GM19043 (cell line): ENCODE results near the gene SLC27A3.
"Not testable (repeated sequence)": the region's sequence is repeated elsewhere in the genome, so short reads cannot be mapped to it uniquely, and the experiment has no call there.

Experiments
- ATAC-seq: cut with Tn5 transposase; IDR thresholded peaks from one replicate; pipeline ENCODE4 v1.9.1; 2021; ENCODE audit warnings: low read depth; ENCODE audit not compliant: unreplicated experiment

Gene SLC27A3

DNA sequence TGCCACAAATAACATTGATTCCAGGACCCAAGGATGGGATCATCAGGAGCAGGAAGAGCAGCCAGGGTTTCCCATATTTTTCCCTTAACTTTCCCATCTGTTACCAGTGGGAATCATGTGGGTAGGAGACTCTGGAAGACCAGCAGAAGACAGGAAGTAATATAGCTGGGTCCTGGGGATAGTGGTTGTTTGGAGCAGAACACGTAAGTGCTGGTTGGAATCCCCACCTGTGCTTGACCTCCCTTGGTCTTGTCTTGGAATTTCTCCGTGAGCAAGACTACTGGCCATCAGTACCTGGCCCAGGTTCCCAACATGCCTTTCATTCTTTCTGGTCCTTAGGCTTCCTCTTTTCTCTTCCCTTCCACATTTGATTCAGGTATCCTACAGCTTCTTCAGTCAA lies 20.9 kb upstream of the SLC27A3 start:
- ATAC-seq, result no peak

DNA sequence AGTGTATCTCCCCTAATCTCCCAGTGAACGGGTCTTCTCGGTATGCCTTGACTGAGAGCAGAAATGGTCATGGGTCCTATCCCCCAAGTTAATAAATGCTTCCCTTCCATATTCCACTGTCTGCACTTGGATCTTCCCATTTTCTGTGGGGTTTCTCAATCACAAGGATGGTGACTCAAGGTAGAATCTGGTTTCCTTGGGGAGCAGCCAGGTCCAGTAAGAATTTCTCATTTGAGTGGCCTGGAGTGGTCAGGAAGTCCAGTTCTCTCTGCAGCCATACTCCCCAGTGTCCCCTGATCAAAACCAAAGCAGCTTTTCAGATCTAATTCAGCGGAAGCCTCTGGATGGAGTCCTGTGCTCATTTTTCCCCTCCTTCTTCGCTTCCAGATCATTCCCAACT lies 14.8 kb upstream of the SLC27A3 start:
- ATAC-seq, result no peak

DNA sequence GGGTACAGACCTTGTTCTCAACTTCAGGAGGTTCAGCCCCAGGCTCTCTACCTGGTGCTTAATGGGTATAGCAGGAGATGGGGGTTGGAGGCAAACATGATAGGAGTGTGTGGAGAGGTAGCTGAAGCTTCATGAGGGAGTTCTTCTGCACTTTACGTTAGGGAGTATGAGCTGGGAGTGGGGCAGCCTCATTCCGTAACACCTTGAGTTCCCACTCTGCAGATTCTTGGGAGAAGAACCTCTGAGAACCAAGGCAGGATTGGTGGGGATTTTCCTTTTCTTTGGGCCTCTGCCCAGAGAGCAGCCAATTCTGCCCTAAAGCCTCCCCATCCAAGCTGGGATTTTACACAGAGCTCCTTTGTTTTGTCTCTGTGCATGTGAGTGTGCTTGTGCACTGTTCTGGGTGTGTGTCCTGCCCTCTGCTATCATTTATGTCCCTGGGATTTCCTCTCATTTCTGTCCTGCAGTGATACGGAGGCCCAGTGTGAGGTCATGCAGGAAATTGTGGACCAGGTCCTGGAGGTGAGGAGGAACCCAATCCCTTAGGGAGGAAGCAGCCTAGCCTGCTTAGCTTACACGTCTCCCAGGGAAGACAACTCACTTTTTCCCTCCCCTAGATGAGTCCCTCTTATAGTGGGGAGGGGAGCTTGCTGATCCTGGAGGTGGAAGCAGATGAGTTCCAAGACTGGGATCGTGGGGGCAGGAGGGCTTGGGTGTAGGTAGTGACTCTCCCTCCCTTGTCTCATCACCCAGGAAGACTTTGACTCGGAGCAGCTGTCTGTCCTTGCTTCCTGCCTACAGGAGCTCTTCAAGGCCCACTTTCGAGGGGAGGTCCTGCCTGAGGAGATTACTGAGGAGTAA lies 11.6 kb upstream of the SLC27A3 start:
- no peak for ATAC-seq

DNA sequence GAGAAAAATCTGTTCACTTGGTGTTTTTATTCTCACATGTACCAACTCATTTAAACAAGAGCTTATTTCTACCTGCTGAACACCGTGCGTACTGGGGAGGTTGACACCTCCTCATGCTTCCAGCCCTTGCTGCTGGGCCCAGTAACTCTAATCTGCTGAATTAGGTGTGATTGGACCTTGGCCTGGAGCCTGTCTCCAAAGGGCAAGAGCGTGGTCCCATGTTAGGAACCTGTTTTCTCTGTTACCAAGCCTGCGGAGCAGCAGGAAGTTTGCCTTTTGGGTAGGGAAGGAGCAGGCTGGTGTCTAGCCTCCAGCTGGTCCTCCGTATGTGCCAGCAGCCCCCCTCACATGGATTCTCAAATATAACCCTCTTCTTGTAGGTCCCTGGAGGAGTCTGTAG lies 10.9 kb upstream of the SLC27A3 start:
- no peak for ATAC-seq

DNA sequence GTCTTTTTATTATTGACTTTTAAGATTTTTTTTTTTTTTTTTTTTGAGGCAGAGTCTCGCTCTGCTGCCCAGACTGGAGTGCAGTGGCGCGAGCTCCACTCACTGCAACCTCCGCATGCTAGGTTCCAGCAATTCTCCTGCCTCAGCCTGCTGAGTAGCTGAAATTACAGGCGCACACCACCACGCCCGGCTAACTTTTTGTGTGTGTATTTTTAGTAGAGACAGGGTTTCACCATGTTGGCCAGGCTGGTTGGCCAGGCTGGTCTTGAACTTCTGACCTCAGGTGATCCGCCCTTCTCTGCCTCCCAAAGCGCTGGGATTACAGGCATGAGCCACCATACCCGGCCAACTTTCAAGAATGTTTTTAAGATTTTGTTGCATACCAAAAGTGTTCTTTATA lies 8.5 kb upstream of the SLC27A3 start:
- not testable (repeated sequence) for ATAC-seq

DNA sequence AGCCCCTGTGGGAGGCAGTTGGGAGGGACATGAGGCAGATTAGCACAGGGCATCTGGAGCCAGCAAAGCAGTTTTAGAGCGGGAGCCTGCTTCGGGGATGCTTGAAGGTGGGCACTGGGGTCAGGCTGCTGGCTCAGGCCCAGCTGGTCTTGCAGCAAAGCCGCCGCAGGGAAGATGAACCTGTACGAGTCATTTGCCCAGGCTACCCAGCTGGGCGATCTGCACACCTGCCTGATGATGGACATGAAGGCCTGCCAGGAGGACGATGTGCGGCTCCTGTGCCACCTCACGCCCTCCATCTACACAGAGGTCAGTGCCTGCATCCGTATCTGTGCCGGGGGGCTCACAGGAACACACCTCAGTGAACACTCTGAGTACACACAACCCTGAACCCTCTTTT lies 7.7 kb upstream of the SLC27A3 start:
- ATAC-seq, result no peak

DNA sequence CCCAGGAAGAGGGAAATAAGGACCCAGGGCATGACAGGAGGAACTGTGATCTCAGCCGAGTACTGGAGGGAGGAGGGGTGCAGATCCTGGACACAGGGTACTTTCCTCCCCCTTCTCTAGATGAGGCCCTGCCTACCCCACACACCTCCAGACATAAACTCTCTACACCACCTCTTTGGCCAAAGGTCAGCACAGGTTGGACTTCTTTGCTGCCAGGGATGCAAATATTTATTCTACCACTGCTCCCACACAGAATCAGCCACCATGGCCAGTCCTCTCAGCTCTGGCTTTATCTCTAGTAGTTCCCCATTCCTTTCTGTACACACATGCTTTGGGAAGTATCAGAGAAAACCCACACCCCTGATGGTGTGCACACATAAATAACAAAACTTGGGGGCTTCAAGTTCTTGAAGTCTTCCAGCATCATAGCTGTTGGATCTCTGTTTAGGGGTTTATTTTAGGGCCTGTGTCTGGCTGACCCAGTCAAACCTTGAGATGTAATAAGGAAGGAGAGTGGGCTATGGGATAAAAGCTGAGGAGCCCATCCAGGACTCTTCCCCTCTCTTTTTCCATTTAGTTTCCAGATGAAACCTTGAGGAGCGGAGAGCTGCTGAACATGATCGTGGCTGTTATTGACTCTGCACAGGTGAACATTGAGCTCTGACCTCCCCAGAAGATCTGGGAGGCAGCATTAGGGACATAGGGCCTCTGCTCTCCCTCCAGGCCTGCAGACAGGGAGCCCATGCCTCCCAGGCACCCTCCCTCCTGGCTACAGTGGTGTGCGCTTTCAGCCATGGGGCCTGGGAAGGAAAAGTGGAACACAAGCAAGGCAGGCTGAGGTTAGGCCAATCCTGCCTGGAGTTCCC lies 6.7 kb upstream of the SLC27A3 start:
- no peak for ATAC-seq

DNA sequence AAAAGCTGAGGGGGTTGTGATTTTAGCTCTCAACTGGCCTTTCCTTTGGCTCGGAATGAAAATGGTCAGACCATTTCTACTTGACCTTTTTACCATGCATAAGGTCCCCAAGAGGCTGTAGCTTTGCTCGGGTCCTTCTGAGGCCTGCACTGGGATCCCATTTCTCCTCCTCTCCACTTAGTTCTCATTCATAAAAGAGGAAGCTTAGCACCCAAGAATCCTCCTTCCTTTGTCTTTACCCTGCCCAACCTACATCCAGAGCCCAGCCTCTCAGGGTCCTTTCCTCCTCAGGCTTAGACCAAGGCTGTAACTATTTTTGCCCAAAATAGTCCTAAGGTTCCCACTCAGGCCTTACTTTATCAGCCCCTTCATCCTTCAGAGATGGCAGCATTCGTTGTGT lies 6.0 kb upstream of the SLC27A3 start:
- ATAC-seq, result no peak

DNA sequence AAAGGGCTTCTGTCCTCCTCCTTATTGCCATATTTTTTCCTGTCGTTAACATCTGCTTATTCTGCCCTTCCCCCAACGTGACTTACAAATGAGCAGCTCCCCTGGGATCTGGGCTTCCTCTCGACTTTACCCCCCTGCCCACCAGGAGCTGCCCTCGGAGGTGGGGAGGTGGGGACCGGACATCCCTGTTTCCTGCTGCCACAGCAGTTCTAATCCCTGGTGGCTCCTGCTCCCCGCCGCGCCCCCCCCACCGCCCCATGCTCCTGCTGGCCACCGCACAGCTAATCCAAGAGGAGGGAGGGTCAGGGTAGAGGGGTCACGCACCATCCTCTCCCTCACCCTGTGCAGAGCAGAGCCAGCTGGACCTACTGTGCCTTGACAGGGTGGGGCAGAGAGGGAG lies 4.4 kb upstream of the SLC27A3 start:
- no peak for ATAC-seq

DNA sequence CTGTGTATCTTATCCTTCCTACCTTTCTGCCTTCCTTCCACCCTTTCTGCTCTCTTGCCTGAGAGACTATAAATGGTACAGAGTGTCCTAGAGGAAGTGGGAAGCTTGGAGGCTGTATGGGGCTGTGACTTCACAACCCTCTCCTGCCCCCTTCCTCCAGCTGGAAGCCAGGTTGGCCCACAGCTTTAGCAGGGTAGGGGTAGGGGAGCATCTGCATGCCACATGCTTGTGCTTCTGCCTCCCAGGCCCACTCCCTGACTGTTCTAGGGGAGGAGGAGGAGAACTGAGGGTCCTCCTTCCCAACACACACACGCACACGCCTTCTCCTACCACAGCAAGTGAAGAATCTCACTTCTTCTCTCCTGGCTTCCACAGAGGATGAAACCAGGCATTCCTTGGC lies 3.9 kb upstream of the SLC27A3 start:
- ATAC-seq, result no peak

DNA sequence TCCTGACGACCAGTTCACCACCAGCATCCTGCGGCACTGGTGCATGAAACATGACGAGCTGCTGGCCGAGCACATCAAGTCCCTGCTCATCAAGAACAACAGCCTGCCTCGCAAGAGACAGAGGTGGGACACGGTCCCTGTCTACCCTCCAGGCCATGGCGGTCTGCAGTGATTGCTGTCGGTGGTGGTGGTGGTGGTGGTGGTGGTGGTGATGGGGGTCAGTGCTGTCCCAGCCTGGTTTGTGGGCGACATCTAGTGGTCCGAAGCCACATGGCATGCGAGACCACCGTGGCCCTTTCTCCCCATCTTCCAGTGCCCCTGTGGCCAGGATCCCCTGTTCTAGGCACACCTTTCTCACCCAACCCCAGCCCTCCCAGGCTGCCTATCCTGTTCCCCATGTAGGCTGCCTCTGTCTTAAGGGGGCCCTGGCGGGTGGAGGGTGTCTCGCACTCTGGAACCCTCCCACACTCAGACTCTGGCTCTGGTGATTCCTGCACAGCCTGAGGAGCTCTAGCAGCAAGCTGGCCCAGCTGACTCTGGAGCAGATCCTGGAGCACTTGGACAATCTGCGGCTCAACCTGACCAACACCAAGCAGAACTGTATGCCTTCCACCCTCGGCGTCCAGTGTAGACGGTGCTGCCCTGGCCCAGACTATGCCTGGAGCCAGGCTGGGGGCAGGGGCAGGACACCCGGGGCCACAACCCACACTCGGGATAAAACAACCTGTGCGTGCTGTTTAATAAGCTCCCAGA lies 3.2 kb upstream of the SLC27A3 start:
- no peak for ATAC-seq

DNA sequence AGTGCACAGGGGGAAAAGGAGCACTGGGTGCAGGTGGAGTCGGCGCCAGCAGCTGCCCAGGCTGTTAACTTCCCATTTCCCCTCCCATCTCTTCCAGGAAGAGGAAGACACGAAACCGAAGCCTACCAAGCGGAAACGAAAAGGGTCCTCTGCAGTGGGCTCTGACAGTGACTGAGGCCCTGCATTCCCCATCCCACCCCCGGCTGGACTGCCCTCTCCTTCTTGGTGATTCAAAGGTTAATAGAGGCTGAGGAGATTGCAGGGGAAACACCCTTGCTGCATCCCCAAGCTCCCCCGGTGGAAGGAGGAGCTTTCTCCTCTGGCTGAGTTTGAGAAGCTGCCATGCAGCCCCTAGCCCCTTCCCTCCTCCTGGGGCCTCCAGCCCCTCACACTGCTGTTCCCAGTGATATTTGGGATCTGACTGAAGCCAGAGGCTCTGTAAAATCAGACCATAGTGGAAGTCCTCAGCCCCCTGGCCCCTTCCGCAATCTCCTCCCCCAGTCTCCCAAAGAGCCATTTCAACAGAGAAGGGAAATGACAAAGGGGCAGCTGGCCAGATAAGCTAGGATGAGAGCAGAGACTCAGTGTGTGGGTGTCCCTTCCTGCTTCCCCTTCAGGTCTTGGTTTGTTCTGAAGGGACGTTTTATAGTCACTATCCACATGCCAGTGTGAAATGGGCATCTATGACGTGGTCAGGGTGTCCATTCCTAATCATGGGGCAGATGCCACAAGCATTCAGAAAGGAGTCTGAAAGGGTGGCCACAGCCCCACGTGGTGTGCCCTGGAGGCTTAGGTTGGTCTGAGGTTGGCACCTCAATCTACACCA lies 1.9 kb upstream of the SLC27A3 start:
- ATAC-seq, result no peak

DNA sequence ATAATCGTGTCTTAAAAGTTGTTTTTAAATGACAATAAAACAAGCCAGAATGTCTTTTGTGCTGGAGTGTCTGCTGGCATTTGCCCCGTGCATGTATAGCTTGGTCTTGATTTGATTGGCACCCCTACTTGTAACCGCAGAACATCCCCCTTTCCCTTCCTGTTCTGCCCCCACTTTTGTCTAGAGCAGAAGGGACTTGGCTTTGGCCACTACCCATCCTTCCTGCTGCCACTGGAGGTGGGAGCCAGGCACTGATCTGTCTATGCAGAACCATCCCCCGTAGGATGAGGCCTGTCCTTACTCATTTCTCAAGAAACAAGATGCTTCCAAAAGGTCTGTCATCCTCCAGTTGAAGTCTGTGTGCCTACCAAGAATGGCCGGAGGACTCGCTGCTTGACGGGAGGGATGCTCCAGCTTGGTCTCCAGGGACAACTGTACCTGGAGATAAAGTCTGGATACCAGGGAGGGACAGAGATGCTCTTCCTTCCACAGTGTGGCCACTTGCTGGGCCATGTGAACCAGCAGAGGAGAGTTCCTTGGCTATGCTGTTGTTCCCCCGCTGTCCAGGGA lies 1.1 kb upstream of the SLC27A3 start:
- ATAC-seq, result no peak

DNA sequence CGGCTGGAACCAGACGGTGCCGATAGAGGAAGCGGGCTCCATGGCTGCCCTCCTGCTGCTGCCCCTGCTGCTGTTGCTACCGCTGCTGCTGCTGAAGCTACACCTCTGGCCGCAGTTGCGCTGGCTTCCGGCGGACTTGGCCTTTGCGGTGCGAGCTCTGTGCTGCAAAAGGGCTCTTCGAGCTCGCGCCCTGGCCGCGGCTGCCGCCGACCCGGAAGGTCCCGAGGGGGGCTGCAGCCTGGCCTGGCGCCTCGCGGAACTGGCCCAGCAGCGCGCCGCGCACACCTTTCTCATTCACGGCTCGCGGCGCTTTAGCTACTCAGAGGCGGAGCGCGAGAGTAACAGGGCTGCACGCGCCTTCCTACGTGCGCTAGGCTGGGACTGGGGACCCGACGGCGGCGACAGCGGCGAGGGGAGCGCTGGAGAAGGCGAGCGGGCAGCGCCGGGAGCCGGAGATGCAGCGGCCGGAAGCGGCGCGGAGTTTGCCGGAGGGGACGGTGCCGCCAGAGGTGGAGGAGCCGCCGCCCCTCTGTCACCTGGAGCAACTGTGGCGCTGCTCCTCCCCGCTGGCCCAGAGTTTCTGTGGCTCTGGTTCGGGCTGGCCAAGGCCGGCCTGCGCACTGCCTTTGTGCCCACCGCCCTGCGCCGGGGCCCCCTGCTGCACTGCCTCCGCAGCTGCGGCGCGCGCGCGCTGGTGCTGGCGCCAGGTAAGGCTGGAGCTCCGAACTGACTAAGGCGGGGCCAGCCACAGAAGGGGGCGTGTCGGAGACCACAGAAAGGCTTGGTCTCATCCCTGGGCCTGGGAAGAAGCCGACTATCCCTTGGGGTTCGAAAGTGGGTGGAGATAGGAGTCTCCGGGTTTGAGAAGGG lies 486 bp downstream of the SLC27A3 start:
- peak; percentile 48 for ATAC-seq

DNA sequence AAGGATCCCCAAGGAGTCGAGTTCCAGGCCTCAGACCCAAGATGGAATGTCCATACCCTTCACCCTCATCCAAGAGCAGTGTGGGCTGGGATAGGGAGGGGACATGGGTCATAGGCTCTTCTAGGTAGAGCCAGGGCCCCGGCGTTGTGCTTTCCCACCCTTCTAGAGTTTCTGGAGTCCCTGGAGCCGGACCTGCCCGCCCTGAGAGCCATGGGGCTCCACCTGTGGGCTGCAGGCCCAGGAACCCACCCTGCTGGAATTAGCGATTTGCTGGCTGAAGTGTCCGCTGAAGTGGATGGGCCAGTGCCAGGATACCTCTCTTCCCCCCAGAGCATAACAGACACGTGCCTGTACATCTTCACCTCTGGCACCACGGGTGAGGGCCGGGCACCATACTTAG lies 1.1 kb downstream of the SLC27A3 start:
- ATAC-seq, result no peak

DNA sequence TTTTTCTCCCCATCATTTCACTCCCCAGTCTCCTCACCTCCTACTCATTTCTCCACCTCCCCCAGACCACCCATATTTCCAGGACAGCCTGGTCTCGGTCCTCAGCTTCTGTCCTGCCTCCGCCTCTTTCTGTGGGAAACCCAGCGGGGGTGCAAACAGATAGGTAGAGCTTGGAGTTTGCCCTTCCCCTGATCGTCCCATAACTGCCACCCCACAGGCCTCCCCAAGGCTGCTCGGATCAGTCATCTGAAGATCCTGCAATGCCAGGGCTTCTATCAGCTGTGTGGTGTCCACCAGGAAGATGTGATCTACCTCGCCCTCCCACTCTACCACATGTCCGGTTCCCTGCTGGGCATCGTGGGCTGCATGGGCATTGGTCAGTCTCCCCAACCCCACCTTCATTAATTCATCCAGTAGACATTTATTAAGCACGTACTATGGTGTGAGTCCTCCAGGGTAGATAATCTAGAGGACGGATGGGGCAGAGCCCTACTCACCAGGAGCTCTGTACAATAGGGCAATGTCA lies 1.7 kb downstream of the SLC27A3 start:
- no peak for ATAC-seq

DNA sequence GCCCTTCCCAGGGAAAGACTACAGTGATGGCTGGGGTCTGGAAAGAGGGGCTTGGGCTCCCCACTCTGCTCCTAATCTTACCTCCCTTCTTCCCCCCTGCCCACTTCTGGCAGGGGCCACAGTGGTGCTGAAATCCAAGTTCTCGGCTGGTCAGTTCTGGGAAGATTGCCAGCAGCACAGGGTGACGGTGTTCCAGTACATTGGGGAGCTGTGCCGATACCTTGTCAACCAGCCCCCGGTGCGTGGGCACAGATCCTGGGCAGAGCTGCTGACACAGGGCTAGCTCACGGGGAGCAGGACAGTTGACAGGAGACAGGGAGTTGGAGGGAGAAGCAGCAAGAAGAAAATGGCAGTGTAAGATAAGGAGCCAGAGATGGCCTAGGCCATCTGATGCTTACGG lies 2.4 kb downstream of the SLC27A3 start:
- ATAC-seq, result no peak

DNA sequence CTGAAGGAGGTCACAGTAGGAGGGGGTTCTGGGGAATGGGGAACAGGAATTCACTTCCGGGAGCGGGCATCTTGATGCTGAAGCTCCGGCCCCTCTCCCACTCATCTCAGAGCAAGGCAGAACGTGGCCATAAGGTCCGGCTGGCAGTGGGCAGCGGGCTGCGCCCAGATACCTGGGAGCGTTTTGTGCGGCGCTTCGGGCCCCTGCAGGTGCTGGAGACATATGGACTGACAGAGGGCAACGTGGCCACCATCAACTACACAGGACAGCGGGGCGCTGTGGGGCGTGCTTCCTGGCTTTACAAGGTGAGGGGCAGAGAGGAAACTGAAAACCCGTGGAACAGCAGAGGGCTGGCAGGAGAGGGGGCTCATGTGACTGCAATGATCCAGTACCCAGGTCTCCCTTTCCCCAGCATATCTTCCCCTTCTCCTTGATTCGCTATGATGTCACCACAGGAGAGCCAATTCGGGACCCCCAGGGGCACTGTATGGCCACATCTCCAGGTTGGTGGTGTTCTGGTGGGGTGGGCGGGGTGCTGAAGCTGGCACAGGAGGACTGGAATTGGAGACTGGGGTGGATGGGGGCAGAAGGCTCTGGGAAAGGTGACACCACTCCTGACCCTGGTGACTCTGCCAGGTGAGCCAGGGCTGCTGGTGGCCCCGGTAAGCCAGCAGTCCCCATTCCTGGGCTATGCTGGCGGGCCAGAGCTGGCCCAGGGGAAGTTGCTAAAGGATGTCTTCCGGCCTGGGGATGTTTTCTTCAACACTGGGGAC lies 3.0 kb downstream of the SLC27A3 start:
- ATAC-seq, result no peak
